Smooth muscle cell of the coronary artery (primary cell): ENCODE measurements around the gene CFAP73. TPM values are rescaled to one million over a fixed set of nuclear protein-coding genes. Genes with fewer than 3 reads are reported as not detected.

ENCODE experiments used
- total RNA-seq: library from RNA; depleted of rRNA; stranded (reverse); fragments of >200 nt; gene quantifications from 2 replicates; pipeline ENCODE4 v1.2.3, GENCODE V29; 2014; ENCODE audit warnings: low replicate concordance

Gene CFAP73
- total RNA-seq, result not detected in 2 replicates

GRCh38 chr12:113149361-113150150 lies at the start of gene CFAP73:
TSS of gene CFAP73 (plus strand) at chr12:113149724. CDS start at chr12:113149858, 134 bp downstream.

GRCh38 chr12:113135178-113136127 lies 14.1 kb upstream of the CFAP73 start, which contains the start of gene RASAL1:
TSS of gene RASAL1 (minus strand) at chr12:113135761. CDS start at chr12:113135462, 299 bp downstream.

GRCh38 chr12:113185180-113186032 lies 35.9 kb downstream of the CFAP73 start, which contains the start of the genes DDX54 and RITA1:
TSS of gene DDX54 (minus strand) at chr12:113185478. CDS start at chr12:113185451, 27 bp downstream.
TSS of gene RITA1 (plus strand) at chr12:113185721. CDS start at chr12:113186747, 1,026 bp downstream.

Other genes with a start within 250 kb of the CFAP73 start
- gene OAS1, start 242.8 kb upstream of the CFAP73 start, total RNA-seq, result 2.3 and 5.4 TPM in 2 replicates
- 2.3 and 2.6 TPM in 2 replicates for gene OAS3, start 211.2 kb upstream of the CFAP73 start, total RNA-seq
- gene OAS2, start 171.2 kb upstream of the CFAP73 start, total RNA-seq, result 4.0 and 6.7 TPM in 2 replicates
- under 0.01 and 0.15 TPM in 2 replicates for gene DTX1, start 93.0 kb upstream of the CFAP73 start, total RNA-seq
- gene RASAL1, start 14.0 kb upstream of the CFAP73 start, total RNA-seq, result not detected in 2 replicates
- 25.5 and 28.3 TPM in 2 replicates for gene DDX54, start 35.8 kb downstream of the CFAP73 start, total RNA-seq
- gene RITA1, start 36.0 kb downstream of the CFAP73 start, total RNA-seq, result 8.4 and 11.8 TPM in 2 replicates
- 8.3 and 19.8 TPM in 2 replicates for gene TPCN1, start 71.7 kb downstream of the CFAP73 start, total RNA-seq
- 5.6 and 10.8 TPM in 2 replicates for gene SLC8B1, start 185.4 kb downstream of the CFAP73 start, total RNA-seq
- 18.5 and 23.4 TPM in 2 replicates for gene PLBD2, start 208.9 kb downstream of the CFAP73 start, total RNA-seq